ENCODE measurements around the gene HOXA3. TPM values are rescaled to one million over a fixed set of nuclear protein-coding genes. Genes with fewer than 3 reads are reported as not detected.

Gene HOXA3
- total and polyA plus RNA-seq, 9 of the 15 experiments (the other 6 are each of a cell fraction or from before 2014, with no cell fraction given): 0.04 to 0.13 TPM; not detected in 7

- no peak for TF ChIP-seq CLOCK (CRISPR knock-in tag; IDR thresholded peaks at IDR 0.05; ENCODE audit: borderline replicate concordance)
These were observed 40.0 kb downstream of the HOXA3 start (continued) for GRCh38 chr7:27112361-27112760.

GRCh38 chr7:27111751-27112277, 40.6 kb downstream of the HOXA3 start:
- H4K20me1 ChIP-seq (replicated peaks; ENCODE audit: control insufficient read depth, insufficient read depth, low read length): 0 out of 2 replicates have a peak, but pooled peaks cover 6% of the 10 kb centered on the region
- no peaks in the 10 kb centered on the region for H3K79me2 ChIP-seq (ENCODE audit: control insufficient read depth, insufficient read depth, low read length)
- intact Hi-C loops (cut with micrococcal nuclease) (no loop called here), in situ Hi-C loops (cut with MboI) (no loop called here)
- ChIA-PET POLR2A (no interaction called here), CTCF (ENCODE audit: low intra/inter-chr PET ratio) (no interaction called here)
- ATAC-seq (no peak), DNase-seq (ENCODE audit: extremely low read depth in 1 of 4, low spot score in 3 of 4) (no peak), FAIRE-seq (no peak)
- no peaks in the 10 kb centered on the region for H3K9me1 ChIP-seq (ENCODE audit: control insufficient read depth, insufficient read depth, low read length)
- no peak overlapping the region for H3K27ac ChIP-seq (ENCODE audit: extremely low read depth, low read depth, low read length)
- 0% methylated on average over 4 of the region's 4 CpGs for WGBS (ENCODE audit: insufficient coverage, low coverage, missing lambda C conversion rate)
- H3K27me3 ChIP-seq (ENCODE audit: control insufficient read depth in 2 of 2, insufficient read depth in 2 of 2, low read length in 2 of 2): peaks cover 54 to 65% of the 10 kb centered on the region in 2 experiments; a peak in 4 of 5 replicates
- no peak overlapping the region for H3K4me2 ChIP-seq (ENCODE audit: insufficient read depth, low read length)
- no TSS peak for BruUV-seq (replicated peaks)
- no peak overlapping the region for H2AFZ ChIP-seq (ENCODE audit: low read depth, low read length)
- no peak overlapping the region for H3K9ac ChIP-seq (ENCODE audit: insufficient read depth in 1 of 2, low read depth in 2 of 2, low read length in 2 of 2)
- H3K36me3 ChIP-seq (ENCODE audit: control insufficient read depth, insufficient read depth, low read length): no peaks in the 10 kb centered on the region
- no peak overlapping the region for H3K4me3 ChIP-seq
- H3K4me1 ChIP-seq (replicated peaks in 1 of 2; ENCODE audit: control insufficient read depth in 2 of 2, insufficient read depth in 2 of 2, low read length in 2 of 2): peaks cover 0 to 28% of the 10 kb centered on the region in 2 experiments; a peak in 2 of 5 replicates
- H3K9me3 ChIP-seq (replicated peaks; ENCODE audit: control insufficient read depth, insufficient read depth, low read depth, low read length): no peaks in the 10 kb centered on the region
- TF ChIP-seq ZNF143 (CRISPR knock-in tag; IDR thresholded peaks at IDR 0.05) (no peak), ZNF24 (IDR thresholded peaks at IDR 0.05) (no peak), ARID4B (CRISPR knock-in tag; IDR thresholded peaks at IDR 0.05) (no peak), ILK (tag; IDR thresholded peaks at IDR 0.05; ENCODE audit: borderline replicate concordance, low read depth) (no peak), CHCHD3 (CRISPR knock-in tag; IDR thresholded peaks at IDR 0.05) (no peak), ZSCAN29 (IDR thresholded peaks at IDR 0.05) (no peak), ARID1B (IDR thresholded peaks at IDR 0.05) (no peak), YY1 (IDR thresholded peaks at IDR 0.05; ENCODE audit: borderline replicate concordance in 1 of 3, control insufficient read depth in 1 of 3, extremely low read depth in 1 of 3, insufficient read depth in 3 of 3, insufficient read length in 1 of 3, insufficient replicate concordance in 2 of 3, low read depth in 1 of 3, low read length in 2 of 3) (no peak), PYGO2 (tag; IDR thresholded peaks at IDR 0.05) (no peak), HNRNPL (IDR thresholded peaks at IDR 0.05; ENCODE audit: low read depth, low read length) (no peak), FOXJ2 (tag; IDR thresholded peaks at IDR 0.05) (no peak), MTA3 (IDR thresholded peaks at IDR 0.05; ENCODE audit: borderline replicate concordance) (no peak), ZNF311 (CRISPR knock-in tag; IDR thresholded peaks at IDR 0.05) (no peak), ZFX (CRISPR knock-in tag; IDR thresholded peaks at IDR 0.05) (no peak)

Measured in K562 (cell line).